TTC549 (cell line): ENCODE data around the gene CSF2RB.

Source experiments
- FAIRE-seq: peaks from 2 replicates; lab custom pipeline; 2012; peaks lifted over from hg19 to GRCh38; lab: Jason Lieb, UNC

The CSF2RB gene

GRCh38 chr22:36937319-36938027 is 24.0 kb downstream of the CSF2RB start:
- FAIRE-seq = no peak

GRCh38 chr22:36938028-36938425 is 24.6 kb downstream of the CSF2RB start:
- no peak for FAIRE-seq

- no peak for FAIRE-seq
Measured at GRCh38 chr22:36938886-36939285, 25.5 kb downstream of the CSF2RB start.

GRCh38 chr22:36940676-36941075 is 27.2 kb downstream of the CSF2RB start:
- FAIRE-seq = no peak

GRCh38 chr22:36942556-36942955 is 29.1 kb downstream of the CSF2RB start:
- no peak for FAIRE-seq

GRCh38 chr22:36946421-36947158 is 33.2 kb downstream of the CSF2RB start:
- FAIRE-seq = no peak

GRCh38 chr22:36948273-36949225 is 35.1 kb downstream of the CSF2RB start:
- no peak for FAIRE-seq

GRCh38 chr22:36950797-36951590 is 37.6 kb downstream of the CSF2RB start:
- FAIRE-seq = no peak

- FAIRE-seq = no peak
Measured at GRCh38 chr22:36951746-36952145, 38.3 kb downstream of the CSF2RB start.

GRCh38 chr22:36953239-36954080 is 40.0 kb downstream of the CSF2RB start:
- FAIRE-seq = no peak

GRCh38 chr22:36954251-36955014 is 41.0 kb downstream of the CSF2RB start:
- no peak for FAIRE-seq

- FAIRE-seq = no peak
Measured at GRCh38 chr22:36955691-36956090, 42.3 kb downstream of the CSF2RB start.

GRCh38 chr22:36958366-36958765 is 44.9 kb downstream of the CSF2RB start:
- no peak for FAIRE-seq

DNA sequence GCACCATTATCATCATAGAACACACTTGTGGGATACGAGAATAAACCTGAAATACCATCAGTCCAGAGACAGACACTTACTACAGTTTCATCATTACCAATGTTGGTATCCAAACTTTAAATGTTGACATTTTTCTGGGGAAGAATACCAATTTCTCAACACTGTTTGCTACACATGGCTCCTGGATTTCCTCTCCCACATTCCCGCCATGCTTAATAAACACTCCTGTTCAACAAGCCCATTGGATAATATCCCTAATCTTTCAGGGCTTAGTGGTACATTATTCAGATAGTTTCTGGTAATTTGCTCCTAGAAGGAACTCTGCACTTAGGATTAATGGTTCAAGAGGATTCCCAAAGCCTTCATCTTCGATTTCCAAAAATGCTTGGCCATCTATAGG is 48.2 kb downstream of the CSF2RB start:
- FAIRE-seq = no peak

- no peak for FAIRE-seq
Measured at GRCh38 chr22:36963302-36963701, 49.9 kb downstream of the CSF2RB start.

DNA sequence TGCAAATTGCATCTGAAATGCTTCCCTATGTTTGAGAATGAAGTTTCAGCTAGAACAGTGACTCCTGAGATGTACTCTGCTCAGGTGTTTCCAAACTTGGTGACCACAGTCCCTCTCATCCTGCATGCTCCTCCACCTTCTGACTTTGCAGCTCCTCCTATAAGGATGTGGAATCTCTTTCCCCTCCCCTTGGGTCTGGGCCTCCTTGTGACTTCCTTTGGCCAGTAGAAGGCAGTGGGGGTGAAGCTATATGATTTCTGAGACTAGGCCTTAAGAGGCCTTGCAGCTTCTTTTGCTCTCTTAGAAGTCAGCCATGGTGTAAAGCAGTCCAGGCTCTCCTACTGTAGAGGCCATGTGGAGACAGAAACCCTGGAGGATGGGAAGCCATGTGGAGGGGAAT is 50.7 kb downstream of the CSF2RB start:
- FAIRE-seq = no peak

GRCh38 chr22:36965696-36966095 is 52.3 kb downstream of the CSF2RB start:
- FAIRE-seq = no peak

DNA sequence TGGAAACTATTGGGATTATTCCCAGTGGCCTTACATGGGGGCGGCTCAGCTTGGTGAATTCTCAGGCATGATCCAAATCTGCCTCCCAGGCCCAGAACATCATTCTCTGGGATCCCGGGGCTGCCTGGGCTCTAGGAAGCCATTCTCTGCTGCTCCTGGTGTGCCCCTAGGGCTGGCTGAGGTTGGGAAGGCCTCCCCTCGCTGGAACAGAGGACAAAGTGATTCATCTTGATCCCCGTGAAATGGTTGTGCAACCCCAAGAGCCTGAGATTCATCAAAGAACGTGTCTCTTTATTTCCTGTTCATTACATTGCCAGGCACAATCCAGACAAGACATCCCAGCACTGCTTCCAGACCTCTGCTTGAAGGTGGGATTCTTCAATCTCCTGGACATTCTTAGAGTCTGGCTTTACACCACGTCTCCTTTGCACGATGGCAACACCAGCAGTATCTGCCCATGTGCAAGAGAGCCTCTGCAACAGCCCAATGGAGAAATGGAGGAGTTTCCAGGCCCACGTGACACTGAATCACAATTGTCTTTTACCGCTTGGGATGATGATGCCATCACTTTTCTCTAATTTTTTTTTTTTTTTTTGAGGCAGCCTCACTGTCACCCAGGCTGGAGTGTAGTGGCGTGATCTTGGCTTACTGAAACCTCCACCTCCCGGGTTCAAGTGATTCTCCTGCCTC is 53.6 kb downstream of the CSF2RB start:
- FAIRE-seq = no peak

DNA sequence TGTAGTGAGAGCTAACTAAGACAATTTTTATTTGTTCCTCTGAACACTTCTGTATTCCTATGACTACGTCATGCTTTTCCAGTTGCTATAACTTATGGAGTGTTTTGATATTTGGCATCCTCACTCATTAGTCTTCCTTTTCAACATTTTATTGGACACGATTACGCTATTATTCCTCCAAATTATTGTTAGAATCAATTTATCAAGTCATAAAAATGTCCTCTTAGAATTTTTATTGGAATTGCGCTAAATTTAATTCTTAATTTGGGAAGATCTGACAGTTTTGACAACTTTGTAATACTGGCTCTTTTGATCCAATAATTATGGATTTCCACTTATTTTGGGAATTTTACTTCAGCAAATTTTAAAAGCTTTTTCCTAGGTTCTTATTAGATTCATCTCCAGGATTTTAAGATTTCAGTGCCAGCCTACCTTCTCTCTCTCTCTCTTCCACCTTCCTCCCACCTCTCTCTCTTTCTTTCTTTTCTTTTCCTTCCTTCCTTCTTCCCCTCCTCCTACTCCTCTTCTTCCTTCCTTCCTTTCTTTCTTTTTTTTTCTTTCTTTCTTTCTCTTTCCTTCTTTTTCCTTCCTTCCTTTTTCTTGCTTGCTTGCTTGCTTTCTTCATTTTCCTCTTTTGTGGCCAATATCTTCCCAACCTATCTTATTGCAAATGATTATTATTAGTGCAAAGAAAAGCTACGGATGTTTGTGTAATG is 55.0 kb downstream of the CSF2RB start:
- FAIRE-seq = no peak
